PC-9 (cell line): ENCODE data around the gene GGTLC2.

Source experiments
- CTCF ChIP-seq: fragments of 200-600 bp; sonication (generic); conservative IDR thresholded peaks from 2 replicates; pipeline ENCODE4 v1.6.1; 2017; ENCODE audit warnings: mixed run types, antibody characterized with exemption, mild to moderate bottlenecking, moderate library complexity
- EZH2 ChIP-seq: fragments of 200-600 bp; sonication (generic); IDR thresholded peaks from 2 replicates; pipeline ENCODE4 v1.8.0; 2017; ENCODE audit warnings: antibody characterized with exemption, low read depth

GRCh38 chr22:22595001-22595835, 49.2 kb upstream of the GGTLC2 start:
- TF ChIP-seq CTCF (no peak), EZH2 (no peak)
